Esophagus muscularis mucosa (tissue), 3 donors: Measurements from ENCODE around the gene OR56A3.

ENCODE experiments used
- CTCF ChIP-seq, 3 experiments: fragments of 200-600 bp in 2 of 3; fragments of 450-650 bp in 1 of 3; sonication (generic) in 2 of 3; IDR thresholded peaks; one replicate each; pipeline ENCODE4 v1.5.1; 2017 to 2019; ENCODE audit warnings: antibody characterized with exemption in 3 of 3, mild to moderate bottlenecking in 2 of 3, moderate library complexity in 1 of 3
- POLR2A ChIP-seq: fragments of 450-650 bp; IDR thresholded peaks from one replicate; pipeline ENCODE4 v1.6.1; 2017; ENCODE audit warnings: antibody characterized with exemption, moderate library complexity, mild to moderate bottlenecking, low read depth

- TF ChIP-seq CTCF (IDR thresholded peaks at IDR 0.05) (no peak), POLR2A (no peak)
These were observed 4.0 kb upstream of the OR56A3 start for GRCh38 chr11:5937868-5938602.
